Caco-2 (cell line): ENCODE measurements around the gene ACSBG1. TPM values are rescaled to one million over a fixed set of nuclear protein-coding genes. Genes with fewer than 3 reads are reported as not detected.

ENCODE experiments used
- BruUV-seq: library from RNA; stranded (reverse); fragments of 400-500 nt; replicated peaks from 2 replicates; lab custom pipeline; 2021; lab: Mats Ljungman, UMichigan
- CTCF ChIA-PET: fragments of 300-600 bp; sonication (Branson Sonifier 250); formaldehyde crosslinking; loops from one replicate; lab custom pipeline; 2022; ENCODE audit warnings: antibody characterized with exemption; lab: Charles Lee
- POLR2A ChIA-PET: fragments of 300-600 bp; sonication (Branson Sonifier 250); formaldehyde crosslinking; loops from one replicate; lab custom pipeline; 2022; ENCODE audit warnings: antibody characterized with exemption; lab: Charles Lee
- DNase-seq, 2 experiments: peaks; one replicate each; pipeline versions ENCODE4 v3.0.0 to v3.0.0-alpha.2; 2020 to 2022
- H3K27me3 ChIP-seq: replicated peaks from 2 replicates; pipeline ENCODE4 v1.6.0; 2011; ENCODE audit warnings: low read length; ENCODE audit not compliant: control insufficient read depth, insufficient read depth
- H3K36me3 ChIP-seq: 2 replicates; pipeline ENCODE4 v1.5.1; 2011; ENCODE audit warnings: low read length; ENCODE audit not compliant: control insufficient read depth, insufficient read depth
- H3K4me1 ChIP-seq: fragments of 250-450 bp; sonication (Bioruptor Pico); 2 replicates; pipeline ENCODE4 v1.5.1; 2020; ENCODE audit warnings: mild to moderate bottlenecking
- H3K4me3 ChIP-seq: 2 replicates; pipeline ENCODE4 v1.5.1; 2011; ENCODE audit warnings: low read depth, mild to moderate bottlenecking, control low read depth, low read length
- H3K9me3 ChIP-seq: fragments of 250-450 bp; sonication (Bioruptor Pico); 2 replicates; pipeline ENCODE4 v1.5.1; 2020; ENCODE audit warnings: mild to moderate bottlenecking, moderate library complexity
- H3K27ac Mint-ChIP-seq: one replicate; pipeline ENCODE4 v1.8.0; 2022; ENCODE audit warnings: mixed read lengths; ENCODE audit not compliant: unreplicated experiment
- H3K27me3 Mint-ChIP-seq: one replicate; pipeline ENCODE4 v1.8.0; 2022; ENCODE audit warnings: mixed read lengths; ENCODE audit not compliant: insufficient read depth, unreplicated experiment
- H3K36me3 Mint-ChIP-seq: one replicate; pipeline ENCODE4 v1.8.0; 2022; ENCODE audit warnings: mild to moderate bottlenecking, mixed read lengths; ENCODE audit not compliant: insufficient read depth, unreplicated experiment
- H3K4me1 Mint-ChIP-seq: one replicate; pipeline ENCODE4 v1.8.0; 2022; ENCODE audit warnings: low read depth, mixed read lengths; ENCODE audit not compliant: unreplicated experiment
- H3K4me3 Mint-ChIP-seq: one replicate; pipeline ENCODE4 v1.8.0; 2022; ENCODE audit warnings: mild to moderate bottlenecking, moderate library complexity, mixed read lengths; ENCODE audit not compliant: unreplicated experiment
- H3K9me3 Mint-ChIP-seq: one replicate; pipeline ENCODE4 v1.8.0; 2022; ENCODE audit warnings: mixed read lengths; ENCODE audit not compliant: unreplicated experiment
- CTCF ChIP-seq, 2 experiments: fragments of 200-600 bp in 1 of 2; IDR thresholded peaks; 1 replicate in 1 of 2; 2 replicates in 1 of 2; pipeline versions ENCODE4 v1.5.1 to v1.8.0; 2011 to 2022; ENCODE audit warnings: antibody characterized with exemption in 1 of 2, control low read depth in 1 of 2, inconsistent platforms in 1 of 2, low read depth in 1 of 2, low read length in 1 of 2, mild to moderate bottlenecking in 1 of 2, moderate library complexity in 1 of 2; ENCODE audit not compliant: insufficient read depth in 1 of 2, severe bottlenecking in 1 of 2, unreplicated experiment in 1 of 2
- intact Hi-C: fragments of 100-400 bp; cut with micrococcal nuclease; formaldehyde crosslinking; loops from one replicate; pipeline ENCODE4 v1.10.0; 2022; ENCODE audit not compliant: unreplicated experiment
- total RNA-seq: library from RNA; stranded (reverse); gene quantifications from 2 replicates; pipeline ENCODE4 v1.2.3, GENCODE V29; 2022

Gene ACSBG1
- total RNA-seq, 1 experiment from 2014 or later, result not detected

GRCh38 chr15:78171864-78172472, 62.4 kb downstream of the ACSBG1 start:
- no peak for DNase-seq
- Mint-ChIP-seq H3K27ac (no peak overlapping the region), H3K9me3 (no peaks in the 10 kb centered on the region), H3K4me3 (no peak overlapping the region), H3K4me1 (no peaks in the 10 kb centered on the region), H3K27me3 (no peaks in the 10 kb centered on the region), H3K36me3 (peaks cover 14% of the 10 kb centered on the region)
- ChIA-PET CTCF (no interaction called here), POLR2A (no interaction called here)
- Histone ChIP-seq H3K9me3 (no peaks in the 10 kb centered on the region), H3K36me3 (no peaks in the 10 kb centered on the region), H3K4me1 (no peaks in the 10 kb centered on the region), H3K27me3 (no peaks in the 10 kb centered on the region), H3K4me3 (no peak overlapping the region)
- no TSS peak for BruUV-seq
- no peak for TF ChIP-seq CTCF (IDR thresholded peaks at IDR 0.05; ENCODE audit: insufficient read depth in 1 of 2, low read depth in 1 of 2, low read length in 1 of 2, severe bottlenecking in 1 of 2, unreplicated experiment in 1 of 2)
- intact Hi-C loops, result no loop called here

GRCh38 chr15:78170848-78171773, 63.3 kb downstream of the ACSBG1 start:
- Mint-ChIP-seq H3K9me3 (no peaks in the 10 kb centered on the region), H3K36me3 (peaks cover 18% of the 10 kb centered on the region), H3K4me1 (no peaks in the 10 kb centered on the region), H3K27ac (no peak overlapping the region), H3K27me3 (no peaks in the 10 kb centered on the region), H3K4me3 (no peak overlapping the region)
- no TSS peak for BruUV-seq
- no peak for DNase-seq
- POLR2A ChIA-PET, result no interaction called here
- no peak for TF ChIP-seq CTCF (IDR thresholded peaks at IDR 0.05; ENCODE audit: insufficient read depth in 1 of 2, low read depth in 1 of 2, low read length in 1 of 2, severe bottlenecking in 1 of 2, unreplicated experiment in 1 of 2)
- no peak overlapping the region for H3K4me3 ChIP-seq
- H3K27me3 ChIP-seq, result no peaks in the 10 kb centered on the region
- H3K36me3 ChIP-seq, result no peaks in the 10 kb centered on the region
- no peaks in the 10 kb centered on the region for H3K4me1 ChIP-seq
- H3K9me3 ChIP-seq, result no peaks in the 10 kb centered on the region
- intact Hi-C loops, result no loop called here
- CTCF ChIA-PET, result no interaction called here

GRCh38 chr15:78168608-78169007, 65.8 kb downstream of the ACSBG1 start:
- POLR2A ChIA-PET, result no interaction called here
- Mint-ChIP-seq H3K36me3 (peaks cover 35% of the 10 kb centered on the region), H3K27ac (no peak overlapping the region), H3K9me3 (no peaks in the 10 kb centered on the region), H3K27me3 (no peaks in the 10 kb centered on the region), H3K4me3 (no peak overlapping the region), H3K4me1 (no peaks in the 10 kb centered on the region)
- H3K36me3 ChIP-seq, result no peaks in the 10 kb centered on the region
- no peak overlapping the region for H3K4me3 ChIP-seq
- TF ChIP-seq CTCF (IDR thresholded peaks at IDR 0.05; ENCODE audit: insufficient read depth in 1 of 2, low read depth in 1 of 2, low read length in 1 of 2, severe bottlenecking in 1 of 2, unreplicated experiment in 1 of 2), result no peak
- H3K4me1 ChIP-seq, result no peaks in the 10 kb centered on the region
- DNase-seq, result no peak
- CTCF ChIA-PET, result no interaction called here
- H3K9me3 ChIP-seq, result no peaks in the 10 kb centered on the region
- no TSS peak for BruUV-seq
- intact Hi-C loops, result no loop called here
- no peaks in the 10 kb centered on the region for H3K27me3 ChIP-seq
